ENCODE data around the gene STXBP6.

Gene STXBP6

DNA sequence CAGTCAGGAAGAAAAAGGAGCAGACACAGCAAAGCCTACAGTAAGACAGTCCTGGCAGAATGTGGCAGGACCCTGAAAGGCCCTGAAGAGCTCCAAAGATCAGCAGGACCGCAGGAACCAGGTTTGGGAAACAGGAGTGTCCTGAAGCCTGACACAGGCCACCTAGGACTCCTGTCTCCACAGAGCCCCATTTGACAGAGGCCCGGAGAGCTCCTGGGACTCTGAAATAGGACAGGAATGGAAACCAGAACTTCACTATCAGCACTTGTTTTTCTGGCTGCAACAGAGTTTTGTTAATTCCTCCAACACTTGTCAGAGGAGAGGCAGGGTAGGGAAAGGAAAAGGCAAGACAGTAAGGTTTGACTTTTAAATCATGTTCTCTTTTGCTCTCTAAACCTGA lies 12.9 kb downstream of the STXBP6 start:
- no peak overlapping the region for H3K4me2 ChIP-seq (ENCODE audit: low read depth, low read length, poor library complexity, severe bottlenecking)
- H3K79me2 ChIP-seq (ENCODE audit: insufficient read depth, low read length): no peaks in the 10 kb centered on the region
- no peaks in the 10 kb centered on the region for H4K20me1 ChIP-seq (ENCODE audit: low read depth, low read length)
- H3K9me2 ChIP-seq (replicated peaks; ENCODE audit: insufficient read depth, low read length): no peaks in the 10 kb centered on the region
- H3K9me3 ChIP-seq (ENCODE audit: insufficient read depth, low read length): no peaks in the 10 kb centered on the region
- no peak for TF ChIP-seq EZH2phosphoT487 (conservative IDR thresholded peaks at IDR 0.05; ENCODE audit: low read length)
- TF ChIP-seq, protein P1, sequence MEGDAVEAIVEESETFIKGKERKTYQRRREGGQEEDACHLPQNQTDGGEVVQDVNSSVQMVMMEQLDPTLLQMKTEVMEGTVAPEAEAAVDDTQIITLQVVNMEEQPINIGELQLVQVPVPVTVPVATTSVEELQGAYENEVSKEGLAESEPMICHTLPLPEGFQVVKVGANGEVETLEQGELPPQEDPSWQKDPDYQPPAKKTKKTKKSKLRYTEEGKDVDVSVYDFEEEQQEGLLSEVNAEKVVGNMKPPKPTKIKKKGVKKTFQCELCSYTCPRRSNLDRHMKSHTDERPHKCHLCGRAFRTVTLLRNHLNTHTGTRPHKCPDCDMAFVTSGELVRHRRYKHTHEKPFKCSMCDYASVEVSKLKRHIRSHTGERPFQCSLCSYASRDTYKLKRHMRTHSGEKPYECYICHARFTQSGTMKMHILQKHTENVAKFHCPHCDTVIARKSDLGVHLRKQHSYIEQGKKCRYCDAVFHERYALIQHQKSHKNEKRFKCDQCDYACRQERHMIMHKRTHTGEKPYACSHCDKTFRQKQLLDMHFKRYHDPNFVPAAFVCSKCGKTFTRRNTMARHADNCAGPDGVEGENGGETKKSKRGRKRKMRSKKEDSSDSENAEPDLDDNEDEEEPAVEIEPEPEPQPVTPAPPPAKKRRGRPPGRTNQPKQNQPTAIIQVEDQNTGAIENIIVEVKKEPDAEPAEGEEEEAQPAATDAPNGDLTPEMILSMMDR (IDR thresholded peaks at IDR 0.05; ENCODE audit: insufficient read depth, low read length, poor library complexity, severe bottlenecking): no peak
- no peaks in the 10 kb centered on the region for H3K36me3 ChIP-seq (ENCODE audit: low read length)
- H3K4me3 ChIP-seq (ENCODE audit: insufficient read depth, low read length, poor library complexity, severe bottlenecking): no peak overlapping the region
- H3F3A ChIP-seq (ENCODE audit: insufficient read depth): no peaks in the 10 kb centered on the region
- no peak overlapping the region for H3K9ac ChIP-seq (ENCODE audit: low read length)
- no peak overlapping the region for H3K27ac ChIP-seq (ENCODE audit: low read depth, low read length)
- no peaks in the 10 kb centered on the region for H3K27me3 ChIP-seq (ENCODE audit: low read length)
- no peak overlapping the region for H2AFZ ChIP-seq (ENCODE audit: low read depth, low read length, severe bottlenecking)

DNA sequence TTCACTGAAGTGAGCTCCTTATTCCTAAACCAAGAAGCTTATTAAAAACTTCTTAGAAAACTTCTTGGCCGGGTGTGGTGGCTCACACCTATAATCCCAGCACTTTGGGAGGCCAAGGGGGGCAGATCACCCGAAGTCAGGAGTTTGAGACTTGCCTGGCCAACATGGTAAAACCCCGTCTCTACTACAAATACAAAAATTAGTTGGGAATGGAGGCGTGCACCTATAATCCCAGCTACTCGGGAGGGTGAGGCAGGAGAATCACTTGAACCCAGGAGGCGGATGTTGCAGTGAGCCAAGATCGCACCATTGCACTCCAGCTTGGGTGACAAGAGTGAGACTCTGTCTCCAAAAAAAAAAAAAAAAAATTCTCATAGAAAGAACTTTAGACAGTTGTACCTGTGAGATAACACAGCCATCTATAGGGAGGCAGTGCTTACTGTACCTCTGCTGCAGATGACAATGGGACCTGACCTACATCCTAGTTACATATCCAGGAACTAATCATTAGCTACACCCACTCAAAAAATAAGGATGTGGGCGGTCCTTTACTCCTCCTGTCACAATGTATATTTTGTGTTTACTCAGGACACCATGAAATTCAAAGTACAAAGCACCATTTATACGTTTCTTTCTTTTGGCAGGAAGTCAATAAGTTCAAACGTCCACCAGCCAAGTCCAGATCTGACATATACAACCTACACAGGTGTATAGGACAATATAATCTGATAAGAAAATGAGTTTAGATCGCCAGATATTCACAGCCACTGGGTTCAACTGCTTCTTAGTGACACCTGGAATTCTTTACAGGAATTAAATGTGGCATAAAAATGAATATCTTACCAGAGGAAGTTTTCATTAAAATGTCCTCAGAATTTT lies 14.9 kb downstream of the STXBP6 start:
- H4K20me1 ChIP-seq (ENCODE audit: low read depth, low read length): no peaks in the 10 kb centered on the region
- TF ChIP-seq, protein P1 (IDR thresholded peaks at IDR 0.05; ENCODE audit: insufficient read depth, low read length, poor library complexity, severe bottlenecking): no peak
- no peak for TF ChIP-seq EZH2phosphoT487 (conservative IDR thresholded peaks at IDR 0.05; ENCODE audit: low read length)
- no peaks in the 10 kb centered on the region for H3K9me2 ChIP-seq (replicated peaks; ENCODE audit: insufficient read depth, low read length)
- H3K27me3 ChIP-seq (ENCODE audit: low read length): no peaks in the 10 kb centered on the region
- no peak overlapping the region for H2AFZ ChIP-seq (ENCODE audit: low read depth, low read length, severe bottlenecking)
- H3K9ac ChIP-seq (ENCODE audit: low read length): no peak overlapping the region
- H3K36me3 ChIP-seq (ENCODE audit: low read length): no peaks in the 10 kb centered on the region
- H3K79me2 ChIP-seq (ENCODE audit: insufficient read depth, low read length): no peaks in the 10 kb centered on the region
- H3F3A ChIP-seq (ENCODE audit: insufficient read depth): no peaks in the 10 kb centered on the region
- H3K27ac ChIP-seq (ENCODE audit: low read depth, low read length): no peak overlapping the region
- no peak overlapping the region for H3K4me3 ChIP-seq (ENCODE audit: insufficient read depth, low read length, poor library complexity, severe bottlenecking)
- no peak overlapping the region for H3K4me2 ChIP-seq (ENCODE audit: low read depth, low read length, poor library complexity, severe bottlenecking)
- H3K9me3 ChIP-seq (ENCODE audit: insufficient read depth, low read length): no peaks in the 10 kb centered on the region

DNA sequence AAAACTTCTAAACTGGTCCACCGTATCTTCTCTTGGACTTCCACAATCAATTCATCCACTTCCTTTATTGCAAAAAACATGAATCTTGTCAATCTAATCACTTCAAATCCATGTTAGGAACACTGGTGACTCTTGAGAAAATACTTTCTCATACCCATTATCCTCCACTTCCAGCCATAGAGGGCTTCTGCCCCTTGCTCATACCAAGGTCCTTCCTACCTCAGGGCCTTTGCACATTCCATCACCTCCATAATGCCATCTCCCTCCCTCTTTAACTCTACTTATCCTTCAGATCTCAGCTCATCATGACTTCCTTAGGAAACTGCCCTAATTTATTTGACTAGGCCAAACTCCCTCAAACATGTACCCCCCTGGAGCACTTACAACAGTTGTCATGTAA lies 16.6 kb downstream of the STXBP6 start:
- no peaks in the 10 kb centered on the region for H3F3A ChIP-seq (ENCODE audit: insufficient read depth)
- H4K20me1 ChIP-seq (ENCODE audit: low read depth, low read length): no peaks in the 10 kb centered on the region
- TF ChIP-seq, protein P1 (IDR thresholded peaks at IDR 0.05; ENCODE audit: insufficient read depth, low read length, poor library complexity, severe bottlenecking): no peak
- TF ChIP-seq EZH2phosphoT487 (conservative IDR thresholded peaks at IDR 0.05; ENCODE audit: low read length): no peak
- no peaks in the 10 kb centered on the region for H3K9me3 ChIP-seq (ENCODE audit: insufficient read depth, low read length)
- no peak overlapping the region for H3K4me2 ChIP-seq (ENCODE audit: low read depth, low read length, poor library complexity, severe bottlenecking)
- H2AFZ ChIP-seq (ENCODE audit: low read depth, low read length, severe bottlenecking): no peak overlapping the region
- H3K27ac ChIP-seq (ENCODE audit: low read depth, low read length): no peak overlapping the region
- no peaks in the 10 kb centered on the region for H3K27me3 ChIP-seq (ENCODE audit: low read length)
- H3K36me3 ChIP-seq (ENCODE audit: low read length): no peaks in the 10 kb centered on the region
- no peaks in the 10 kb centered on the region for H3K9me2 ChIP-seq (replicated peaks; ENCODE audit: insufficient read depth, low read length)
- H3K4me3 ChIP-seq (ENCODE audit: insufficient read depth, low read length, poor library complexity, severe bottlenecking): no peak overlapping the region
- H3K9ac ChIP-seq (ENCODE audit: low read length): no peak overlapping the region
- no peaks in the 10 kb centered on the region for H3K79me2 ChIP-seq (ENCODE audit: insufficient read depth, low read length)

All from SU-DHL-6 (cell line).